NCI-H345 (cell line): Measurements from ENCODE around the gene GLT1D1.
A peak's percentile ranks its signal among the peaks of the same experiment; 100 is the strongest.

ENCODE experiments used
- DNase-seq: peaks from one replicate; lab custom pipeline; 2025; lab: John Stamatoyannopoulos, UW

Gene GLT1D1

DNA sequence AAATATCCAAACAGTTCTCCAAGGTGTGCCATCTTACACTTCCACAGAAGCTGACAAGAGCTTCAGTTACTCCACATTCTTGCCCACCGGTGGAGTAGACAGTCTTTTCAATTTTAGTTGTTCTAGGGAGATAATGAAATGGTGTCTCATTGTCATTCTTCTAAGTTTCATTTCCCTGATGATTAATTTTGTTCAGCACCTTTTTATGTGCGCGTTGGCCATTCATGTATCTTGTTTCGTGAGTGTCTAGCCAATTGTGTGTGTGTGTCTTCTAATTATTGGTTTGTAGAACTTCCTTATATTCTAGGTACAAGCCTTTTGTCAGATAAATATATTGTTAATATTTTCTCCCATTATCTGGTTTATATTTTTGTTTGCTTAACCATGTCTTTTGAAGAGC lies 63.1 kb downstream of the GLT1D1 start:
- DNase-seq: no peak

DNA sequence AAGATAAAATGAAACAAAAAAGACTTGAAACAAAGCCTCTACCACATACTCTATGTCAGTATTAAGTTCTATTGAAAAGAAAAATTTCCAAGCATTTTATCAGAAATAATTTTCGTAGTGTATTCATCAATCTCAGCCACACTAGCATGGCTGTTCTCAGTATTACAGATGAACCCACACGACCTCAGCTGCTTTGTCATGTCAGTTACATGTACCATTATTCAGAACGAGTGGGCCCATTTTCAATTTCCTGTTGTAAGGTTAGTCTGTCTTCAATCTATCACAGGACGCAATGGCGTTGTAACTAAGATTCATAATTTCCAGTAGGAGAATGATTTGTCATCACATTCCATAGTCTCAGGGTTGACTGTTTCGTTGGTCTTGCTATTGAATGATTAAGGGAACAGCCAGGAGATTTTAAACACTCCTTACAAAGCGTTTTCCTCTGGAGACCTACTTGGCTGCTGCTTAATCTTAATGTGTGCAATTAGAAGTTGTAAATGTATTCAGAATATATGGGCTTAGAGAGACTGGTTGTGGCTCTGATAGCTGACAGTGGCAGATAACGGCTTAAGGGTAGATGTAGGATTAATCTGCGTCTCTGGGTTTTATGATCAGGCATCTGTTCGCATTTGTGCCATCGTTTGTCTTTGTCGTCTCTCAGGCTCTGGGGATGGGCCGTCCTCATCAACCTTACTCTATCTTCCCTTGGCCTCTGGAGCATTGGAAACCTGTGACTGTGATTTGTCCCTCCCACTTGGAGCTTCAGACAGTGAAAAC lies 65.4 kb downstream of the GLT1D1 start:
- DNase-seq: no peak

DNA sequence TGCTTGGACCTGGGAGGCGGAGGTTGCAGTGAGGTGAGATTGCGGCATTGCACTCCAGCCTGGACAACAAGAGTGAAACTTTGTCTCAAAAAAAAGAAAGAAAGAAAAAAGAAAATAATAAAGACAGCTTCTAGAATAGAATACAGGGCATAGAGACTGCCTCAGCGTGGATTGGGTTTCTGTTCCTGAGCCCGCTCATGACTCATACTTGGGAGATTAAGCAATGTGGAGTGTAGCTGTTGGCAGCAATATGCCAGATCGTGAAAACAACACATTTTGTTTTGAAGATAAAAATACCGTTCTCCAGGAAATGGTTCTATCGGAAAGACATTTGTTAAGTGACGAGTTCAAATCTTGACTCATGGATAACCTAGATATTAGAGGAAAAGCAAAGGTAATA lies 67.2 kb downstream of the GLT1D1 start:
- no peak for DNase-seq

- DNase-seq: no peak
Observed at GRCh38 chr12:128928361-128928760, 75.1 kb downstream of the GLT1D1 start.

GRCh38 chr12:128929057-128929456 lies 75.8 kb downstream of the GLT1D1 start:
- DNase-seq: no peak

DNA sequence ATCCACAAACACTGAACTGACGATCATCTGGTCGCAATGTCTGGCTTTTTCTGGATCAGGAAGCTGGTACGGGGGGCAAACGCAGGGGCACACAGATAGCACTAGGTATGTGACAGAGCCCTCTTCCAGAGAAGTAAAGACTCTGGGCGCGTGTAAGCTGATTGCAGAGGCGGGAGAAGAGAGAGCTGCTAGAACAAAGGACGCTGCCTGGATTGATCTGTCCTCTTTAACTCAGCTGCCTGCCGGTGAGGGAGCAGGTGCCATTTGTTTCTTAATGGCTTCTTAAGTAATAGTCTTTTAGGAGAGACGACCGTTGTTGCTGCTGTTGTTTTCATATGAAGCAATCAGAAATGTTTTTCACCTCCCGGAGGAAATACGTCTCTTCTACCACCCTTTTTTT lies 77.3 kb downstream of the GLT1D1 start:
- peak; percentile 84 for DNase-seq

DNA sequence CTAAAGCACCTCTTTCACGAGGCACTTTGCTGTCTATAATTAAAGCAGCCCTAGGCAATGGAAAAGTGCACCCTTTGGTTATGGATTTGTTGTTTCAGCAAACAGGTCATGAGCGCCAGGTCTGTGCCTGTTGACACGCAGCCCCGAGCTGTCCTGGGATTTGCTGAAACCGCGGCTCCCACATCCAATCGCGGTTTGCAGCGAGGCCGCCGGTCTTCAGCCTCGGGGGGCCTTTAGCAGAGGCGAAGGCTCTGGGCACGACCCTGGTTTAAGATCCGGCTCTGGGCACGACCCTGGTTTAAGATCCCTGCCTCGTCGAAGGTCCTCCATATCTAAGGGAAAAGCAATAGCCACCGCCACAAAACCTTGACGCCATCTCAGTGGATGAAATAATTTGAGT lies 79.2 kb downstream of the GLT1D1 start:
- DNase-seq: no peak

GRCh38 chr12:128933039-128933438 lies 79.8 kb downstream of the GLT1D1 start:
- DNase-seq: no peak

DNA sequence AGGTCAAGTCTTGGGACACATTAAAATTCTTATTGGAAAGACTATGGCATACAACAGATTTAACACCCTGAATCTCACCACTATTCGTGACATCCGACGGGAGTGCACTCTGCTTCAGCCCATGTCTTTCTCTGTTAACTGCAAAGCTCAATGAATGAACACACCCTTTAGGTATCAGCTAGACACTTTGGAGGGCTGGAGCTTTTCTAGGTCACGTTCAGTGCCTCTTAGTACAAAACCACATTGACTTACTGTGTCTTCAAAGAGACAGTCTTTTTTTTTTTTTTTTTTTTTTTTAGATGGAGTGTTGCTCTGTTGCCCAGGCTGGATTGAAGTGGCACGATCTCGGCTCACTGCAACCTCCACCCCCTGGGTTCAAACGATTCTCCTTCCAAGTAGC lies 80.6 kb downstream of the GLT1D1 start:
- DNase-seq: no peak

GRCh38 chr12:128938886-128939285 lies 85.6 kb downstream of the GLT1D1 start:
- no peak for DNase-seq

GRCh38 chr12:128940090-128940888 lies 87.0 kb downstream of the GLT1D1 start:
- DNase-seq: no peak

GRCh38 chr12:128940974-128941373 lies 87.7 kb downstream of the GLT1D1 start:
- peak; percentile 82 for DNase-seq

- DNase-seq: peak; percentile 95
Observed at GRCh38 chr12:128942960-128943477, 89.7 kb downstream of the GLT1D1 start.

- DNase-seq: no peak
Observed at GRCh38 chr12:128944956-128945355, 91.7 kb downstream of the GLT1D1 start.

- peak; percentile 31 for DNase-seq
Observed at GRCh38 chr12:128947209-128947608, 93.9 kb downstream of the GLT1D1 start.

- no peak for DNase-seq
Observed at GRCh38 chr12:128949086-128949485, 95.8 kb downstream of the GLT1D1 start.

- DNase-seq: no peak
Observed at GRCh38 chr12:128951448-128951847, 98.2 kb downstream of the GLT1D1 start.

- DNase-seq: no peak
Observed at GRCh38 chr12:128956755-128957154, 103.5 kb downstream of the GLT1D1 start.

GRCh38 chr12:128959901-128960300 lies 106.6 kb downstream of the GLT1D1 start:
- no peak for DNase-seq

DNA sequence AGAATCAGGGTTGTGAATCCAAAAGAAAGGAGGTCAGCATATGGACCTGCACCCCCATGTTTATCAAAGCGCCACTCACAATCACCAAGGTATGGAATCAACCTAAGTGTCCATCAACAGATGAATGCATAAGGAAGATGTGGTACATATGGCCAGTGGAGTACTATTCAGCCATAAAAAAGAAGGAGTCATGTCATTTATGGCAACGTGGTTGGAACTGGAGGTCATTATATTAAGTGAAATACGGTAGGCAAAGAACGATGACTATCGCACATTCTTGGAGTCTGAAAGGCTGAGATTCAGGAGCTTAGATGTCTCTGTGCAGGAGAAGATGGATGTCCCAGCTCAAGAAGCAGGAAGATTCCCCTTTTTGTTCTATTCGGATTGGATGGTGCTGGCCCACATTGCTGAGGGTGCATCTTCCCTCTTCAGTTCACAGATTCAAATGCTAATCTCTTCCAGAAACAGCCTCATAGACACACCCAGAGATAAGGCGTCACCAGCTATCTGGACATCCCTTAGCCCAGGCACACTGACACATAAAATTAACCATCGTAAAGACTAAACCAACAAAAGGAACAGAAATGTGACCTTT lies 108.1 kb downstream of the GLT1D1 start:
- DNase-seq: no peak

DNA sequence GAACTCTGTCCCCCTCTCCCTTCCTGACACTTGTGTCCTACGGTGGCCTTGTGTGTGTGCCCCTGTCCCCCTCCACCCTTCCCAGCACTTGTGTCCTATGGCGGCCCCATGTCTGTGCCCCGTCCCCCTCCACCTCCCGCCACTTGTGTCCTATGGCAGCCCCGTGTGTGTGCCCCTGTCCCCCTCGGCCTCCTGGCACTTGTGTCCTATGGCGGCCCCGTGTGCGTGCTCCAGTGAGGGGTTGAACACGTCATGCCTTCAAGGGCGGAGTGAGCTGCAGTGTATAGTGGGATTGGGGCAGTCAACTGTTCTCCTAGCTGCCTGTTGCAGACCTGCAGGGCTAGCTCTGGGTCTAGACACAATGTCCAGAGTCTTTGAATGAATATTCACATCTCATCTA lies 108.7 kb downstream of the GLT1D1 start:
- DNase-seq: no peak

- DNase-seq: peak; percentile 90
Observed at GRCh38 chr12:128966203-128966810, 113.0 kb downstream of the GLT1D1 start.
